Measurements from ENCODE around the gene ETV6. TPM values are rescaled to one million over a fixed set of nuclear protein-coding genes. Genes with fewer than 3 reads are reported as not detected.
A peak's percentile ranks its signal among the peaks of the same experiment; 100 is the strongest.

ETV6 gene
- total RNA-seq, 1 experiment from 2014 or later = 14.1 TPM

GRCh38 chr12:11805043-11805442 is 155.6 kb downstream of the ETV6 start:
- Histone ChIP-seq H3K36me3 (ENCODE audit: control insufficient read depth in 1 of 2, insufficient read depth in 2 of 2, low read length in 2 of 2) (no peaks in the 10 kb centered on the region), H3K27me3 (ENCODE audit: insufficient read depth, low read length) (no peaks in the 10 kb centered on the region), H3K4me2 (ENCODE audit: low read length) (no peak overlapping the region), H3K9ac (ENCODE audit: low read length) (no peak overlapping the region), H3K9me3 (ENCODE audit: control insufficient read depth in 1 of 2, insufficient read depth in 1 of 2, low read depth in 1 of 2, low read length in 2 of 2) (no peaks in the 10 kb centered on the region), H2AFZ (ENCODE audit: low read depth, low read length, poor library complexity, severe bottlenecking) (no peak overlapping the region), H4K20me1 (ENCODE audit: insufficient read depth) (no peaks in the 10 kb centered on the region), H3K79me2 (ENCODE audit: insufficient read depth, low read length) (no peaks in the 10 kb centered on the region), H3K4me3 (replicated peaks in 1 of 2; ENCODE audit: low read depth in 1 of 2, low read length in 2 of 2) (no peak overlapping the region), H3K4me1 (ENCODE audit: control insufficient read depth in 1 of 2, insufficient read depth in 2 of 2, low read length in 2 of 2) (no peaks in the 10 kb centered on the region), H3K9me2 (ENCODE audit: insufficient read depth) (no peaks in the 10 kb centered on the region), H3K27ac (ENCODE audit: low read depth, low read length) (no peak overlapping the region)
- ChIA-PET RAD21 (ENCODE audit: low non-redundant PET in 1 of 2, low total read pairs in 2 of 2, uncharacterized antibody in 2 of 2, unreplicated experiment in 2 of 2) (no interaction called here), CTCF (no interaction called here), POLR2A (no interaction called here)
- DNase-seq (ENCODE audit: low read depth, low spot score) = no peak
- intact Hi-C loops (cut with micrococcal nuclease) = no loop called here
- ATAC-seq = no peak
- no TSS peak for BruUV-seq (replicated peaks)
- TF ChIP-seq POLR2A (IDR thresholded peaks at IDR 0.05; ENCODE audit: borderline replicate concordance, extremely low read depth, insufficient read depth, insufficient read length) (no peak), CTCF (IDR thresholded peaks at IDR 0.05 in 2 of 3, conservative IDR thresholded peaks at IDR 0.05 in 1 of 3; ENCODE audit: borderline replicate concordance in 1 of 3, insufficient read depth in 1 of 3, low read depth in 2 of 3, low read length in 2 of 3) (peak in 1 of 3 experiments; percentile 34; a peak in 2 of 6 replicates), RAD21 (IDR thresholded peaks at IDR 0.05; ENCODE audit: low read depth) (peak; percentile 22; the same call in 1 of the 2 replicates)

GRCh38 chr12:11805680-11806079 is 156.2 kb downstream of the ETV6 start:
- ChIA-PET POLR2A (no interaction called here), RAD21 (ENCODE audit: low non-redundant PET in 1 of 2, low total read pairs in 2 of 2, uncharacterized antibody in 2 of 2, unreplicated experiment in 2 of 2) (no interaction called here), CTCF (no interaction called here)
- Histone ChIP-seq H3K27me3 (ENCODE audit: insufficient read depth, low read length) (no peaks in the 10 kb centered on the region), H3K4me1 (ENCODE audit: control insufficient read depth in 1 of 2, insufficient read depth in 2 of 2, low read length in 2 of 2) (no peaks in the 10 kb centered on the region), H3K9me3 (ENCODE audit: control insufficient read depth in 1 of 2, insufficient read depth in 1 of 2, low read depth in 1 of 2, low read length in 2 of 2) (no peaks in the 10 kb centered on the region), H4K20me1 (ENCODE audit: insufficient read depth) (no peaks in the 10 kb centered on the region), H3K9ac (ENCODE audit: low read length) (no peak overlapping the region), H3K4me3 (replicated peaks in 1 of 2; ENCODE audit: low read depth in 1 of 2, low read length in 2 of 2) (no peak overlapping the region), H3K79me2 (ENCODE audit: insufficient read depth, low read length) (no peaks in the 10 kb centered on the region), H3K27ac (ENCODE audit: low read depth, low read length) (no peak overlapping the region), H3K36me3 (ENCODE audit: control insufficient read depth in 1 of 2, insufficient read depth in 2 of 2, low read length in 2 of 2) (no peaks in the 10 kb centered on the region), H3K4me2 (ENCODE audit: low read length) (no peak overlapping the region), H3K9me2 (ENCODE audit: insufficient read depth) (no peaks in the 10 kb centered on the region), H2AFZ (ENCODE audit: low read depth, low read length, poor library complexity, severe bottlenecking) (no peak overlapping the region)
- BruUV-seq (replicated peaks) = no TSS peak
- ATAC-seq (no peak), DNase-seq (ENCODE audit: low read depth, low spot score) (no peak)
- intact Hi-C loops (cut with micrococcal nuclease) = no loop called here
- no peak for TF ChIP-seq CBX3 (IDR thresholded peaks at IDR 0.05; ENCODE audit: low read depth)
- no peak for TF ChIP-seq ZNF274 (IDR thresholded peaks at IDR 0.05; ENCODE audit: low read depth, low read length)
- TF ChIP-seq FOSL1 (IDR thresholded peaks at IDR 0.05; ENCODE audit: low read depth) = no peak
- TF ChIP-seq, protein P1, sequence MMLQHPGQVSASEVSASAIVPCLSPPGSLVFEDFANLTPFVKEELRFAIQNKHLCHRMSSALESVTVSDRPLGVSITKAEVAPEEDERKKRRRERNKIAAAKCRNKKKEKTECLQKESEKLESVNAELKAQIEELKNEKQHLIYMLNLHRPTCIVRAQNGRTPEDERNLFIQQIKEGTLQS (IDR thresholded peaks at IDR 0.05) = no peak
- no peak for TF ChIP-seq MAX (IDR thresholded peaks at IDR 0.05)
- TF ChIP-seq EGR1 (IDR thresholded peaks at IDR 0.05; ENCODE audit: low read depth) = no peak
